HG03442 (cell line): ENCODE results near the gene POLR3H.
"Not testable (repeated sequence)": the region's sequence is repeated elsewhere in the genome, so short reads cannot be mapped to it uniquely, and the experiment has no call there.

Experiments
- ATAC-seq: cut with Tn5 transposase; IDR thresholded peaks from one replicate; pipeline ENCODE4 v1.9.1; 2021; ENCODE audit warnings: mild to moderate bottlenecking, moderate library complexity; ENCODE audit not compliant: unreplicated experiment

Gene POLR3H

DNA sequence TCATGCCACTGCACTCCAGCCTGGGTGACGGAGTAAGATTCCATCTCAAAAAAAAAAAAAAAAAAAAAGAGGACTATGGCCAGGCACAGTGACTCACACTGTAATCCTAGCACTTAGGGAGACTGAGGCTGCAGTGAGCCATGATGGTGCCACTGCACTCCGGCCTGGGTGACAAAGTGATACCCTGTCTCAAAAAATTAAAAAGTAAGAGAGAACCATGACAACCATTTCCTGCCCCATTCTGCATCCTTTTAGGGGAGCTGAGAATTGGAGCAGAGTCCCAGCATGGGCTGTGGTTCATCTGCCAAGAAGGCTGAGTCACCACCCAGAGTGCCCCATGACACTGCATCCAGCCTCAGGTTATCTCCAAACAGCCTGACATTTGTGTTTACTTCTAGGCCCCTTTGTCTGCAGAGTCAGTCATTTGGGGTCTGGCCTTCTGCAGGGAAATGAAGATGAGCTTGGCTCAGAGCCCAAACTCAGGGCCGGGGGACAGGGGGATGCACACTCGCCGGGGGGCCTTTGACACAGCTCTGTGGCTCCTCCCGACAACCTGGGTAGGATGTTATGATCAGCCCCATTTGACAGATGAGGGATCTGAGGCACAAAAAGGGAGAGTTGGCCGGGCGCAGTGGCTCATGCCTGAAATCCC is 21.3 kb upstream of the POLR3H start:
- ATAC-seq, result no peak

DNA sequence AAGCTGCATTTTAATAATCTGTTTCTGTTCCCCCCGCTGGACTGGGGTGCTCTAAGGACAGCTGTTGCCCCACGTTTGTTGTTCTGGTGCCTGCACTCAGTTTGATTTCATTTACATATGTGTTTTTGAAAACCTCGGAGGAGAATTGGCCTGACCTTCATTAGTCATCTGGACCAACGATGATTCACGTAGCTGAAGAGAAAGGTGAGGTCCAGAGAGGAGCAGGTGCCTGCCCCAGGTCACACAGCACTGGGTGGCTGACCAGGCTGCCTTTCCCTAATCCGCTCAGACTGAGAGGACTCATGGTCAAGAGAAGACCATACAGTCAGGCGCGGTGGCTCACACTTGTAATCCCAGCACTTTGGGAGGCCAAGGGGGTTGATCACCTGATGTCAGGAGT is 20.3 kb upstream of the POLR3H start:
- no peak for ATAC-seq

DNA sequence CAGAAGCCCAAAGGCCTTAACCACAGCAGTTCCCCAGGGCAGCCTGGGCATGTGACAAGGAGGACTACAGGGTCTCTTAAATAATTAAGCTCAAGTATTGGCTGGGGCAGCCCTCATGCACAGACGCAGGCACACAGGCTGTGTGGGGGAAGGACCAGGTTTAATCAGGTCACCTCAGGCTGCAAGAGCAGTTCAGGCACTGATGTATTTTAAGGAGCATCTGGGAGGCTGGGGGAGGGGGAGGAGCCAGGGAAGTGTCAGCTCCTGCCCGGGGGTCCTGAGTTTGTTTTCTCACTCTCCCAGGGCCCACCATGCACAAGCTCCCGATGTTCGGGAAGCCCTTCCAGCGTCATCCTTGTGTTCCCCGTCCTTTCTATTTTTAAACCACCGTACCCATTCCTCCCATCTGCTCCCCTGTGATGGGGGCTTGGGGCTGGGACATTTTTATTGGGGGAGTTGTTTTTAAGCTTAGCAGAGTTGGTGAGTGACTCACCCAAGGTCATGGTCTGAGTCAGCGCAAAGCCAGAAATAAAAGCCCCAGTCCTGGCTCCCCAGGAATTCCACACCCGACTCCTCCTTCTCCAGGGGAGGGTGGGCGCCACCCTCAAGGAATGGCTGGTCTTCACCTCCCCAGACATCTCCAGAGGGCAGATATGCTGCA is 18.9 kb upstream of the POLR3H start:
- no peak for ATAC-seq

DNA sequence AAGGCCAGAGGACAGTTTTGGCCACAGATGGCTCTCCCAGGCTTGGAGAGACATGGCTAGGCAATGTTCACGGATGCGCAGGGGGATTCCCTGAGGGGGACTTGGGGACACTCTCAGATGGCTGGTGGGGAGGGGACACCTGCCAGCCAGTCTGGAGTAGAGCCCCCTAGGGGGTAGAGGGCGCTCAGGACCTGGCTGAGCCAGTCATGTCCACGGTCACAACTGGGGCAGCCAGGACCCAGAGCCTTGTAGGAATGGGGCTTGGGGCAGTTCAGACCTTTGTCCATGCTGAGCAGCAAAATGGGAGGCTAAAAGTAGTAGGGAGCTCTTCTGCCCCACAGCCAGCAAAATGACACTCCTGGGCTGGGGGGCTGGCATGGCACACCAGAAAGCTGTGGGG is 18.2 kb upstream of the POLR3H start:
- no peak for ATAC-seq

DNA sequence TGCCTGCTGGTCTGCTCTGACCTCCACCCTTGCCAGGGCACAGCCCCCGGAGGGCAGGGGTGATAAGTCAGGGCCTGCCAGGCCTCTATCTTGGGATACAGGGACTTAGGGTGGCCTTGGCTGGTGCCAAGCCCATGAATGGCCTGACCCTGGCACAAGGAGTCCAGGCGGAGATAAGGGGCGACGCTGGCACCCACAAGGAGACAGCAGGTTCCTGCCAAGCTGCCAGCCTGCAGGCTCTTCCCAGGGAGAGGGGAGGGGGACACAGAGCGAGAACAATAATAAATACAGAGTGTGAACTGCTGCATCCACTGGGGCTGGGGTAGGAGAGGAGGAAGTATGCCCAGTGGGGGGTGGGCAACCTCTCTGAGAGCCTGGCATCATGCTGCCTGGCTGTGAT is 17.5 kb upstream of the POLR3H start:
- ATAC-seq, result no peak

DNA sequence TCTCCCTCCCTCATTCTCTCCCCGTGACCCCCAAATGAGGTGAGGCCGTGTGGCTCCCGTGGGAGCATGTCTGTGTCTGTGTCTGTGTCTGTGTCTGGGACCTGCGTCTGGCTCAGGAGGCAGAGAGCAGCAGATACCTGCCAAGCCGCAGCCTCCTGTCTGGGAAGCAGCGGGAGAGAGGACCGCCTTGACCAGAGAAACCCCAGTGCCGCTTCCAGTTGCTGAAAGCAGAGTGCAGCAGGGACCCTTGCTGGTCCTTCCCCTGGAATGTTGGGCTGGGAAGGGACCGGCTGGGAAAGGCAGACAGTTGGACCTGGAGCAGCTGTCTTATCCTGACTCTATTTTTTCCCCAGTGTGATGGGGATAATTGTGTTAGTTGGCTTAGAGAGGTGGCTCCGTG is 17.1 kb upstream of the POLR3H start:
- ATAC-seq, result no peak

DNA sequence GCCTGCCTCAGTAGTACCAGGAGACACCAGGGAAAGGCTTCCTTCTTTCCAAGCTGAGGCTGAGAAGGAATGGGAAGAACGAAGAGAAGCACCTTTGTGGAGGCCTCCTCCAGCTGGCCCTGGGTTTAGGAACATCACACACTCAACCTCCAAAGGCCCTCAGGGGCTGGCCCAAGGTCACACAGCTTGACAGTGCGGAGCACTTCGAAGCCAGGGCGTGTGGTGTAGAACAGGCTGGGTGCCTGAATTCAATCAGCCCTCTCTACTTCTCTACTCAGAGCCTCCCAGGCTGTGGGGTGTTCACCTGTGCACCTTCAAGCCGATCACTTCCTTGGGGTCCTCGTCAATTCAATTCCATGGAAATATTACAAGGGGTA is 15.8 kb upstream of the POLR3H start:
- no peak for ATAC-seq

DNA sequence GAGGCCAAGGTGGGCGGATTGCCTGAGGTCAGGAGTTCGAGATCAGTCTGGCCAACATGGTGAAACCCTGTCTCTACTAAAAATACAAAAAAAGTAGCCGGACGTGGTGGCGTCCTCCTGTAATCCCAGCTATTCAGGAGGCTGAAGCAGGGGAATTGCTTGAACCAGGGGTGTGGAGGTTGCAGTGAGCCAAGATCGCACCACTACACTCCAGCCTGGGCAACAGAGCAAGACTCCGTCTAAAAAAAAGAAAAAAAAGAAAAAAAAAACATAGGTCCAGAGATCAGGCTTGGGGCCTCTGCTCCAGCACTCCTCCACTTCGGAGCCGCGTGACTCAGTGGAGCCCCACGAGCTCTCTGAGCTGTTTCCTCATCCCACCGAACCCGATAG is 14.0 kb upstream of the POLR3H start:
- ATAC-seq, result not testable (repeated sequence)

DNA sequence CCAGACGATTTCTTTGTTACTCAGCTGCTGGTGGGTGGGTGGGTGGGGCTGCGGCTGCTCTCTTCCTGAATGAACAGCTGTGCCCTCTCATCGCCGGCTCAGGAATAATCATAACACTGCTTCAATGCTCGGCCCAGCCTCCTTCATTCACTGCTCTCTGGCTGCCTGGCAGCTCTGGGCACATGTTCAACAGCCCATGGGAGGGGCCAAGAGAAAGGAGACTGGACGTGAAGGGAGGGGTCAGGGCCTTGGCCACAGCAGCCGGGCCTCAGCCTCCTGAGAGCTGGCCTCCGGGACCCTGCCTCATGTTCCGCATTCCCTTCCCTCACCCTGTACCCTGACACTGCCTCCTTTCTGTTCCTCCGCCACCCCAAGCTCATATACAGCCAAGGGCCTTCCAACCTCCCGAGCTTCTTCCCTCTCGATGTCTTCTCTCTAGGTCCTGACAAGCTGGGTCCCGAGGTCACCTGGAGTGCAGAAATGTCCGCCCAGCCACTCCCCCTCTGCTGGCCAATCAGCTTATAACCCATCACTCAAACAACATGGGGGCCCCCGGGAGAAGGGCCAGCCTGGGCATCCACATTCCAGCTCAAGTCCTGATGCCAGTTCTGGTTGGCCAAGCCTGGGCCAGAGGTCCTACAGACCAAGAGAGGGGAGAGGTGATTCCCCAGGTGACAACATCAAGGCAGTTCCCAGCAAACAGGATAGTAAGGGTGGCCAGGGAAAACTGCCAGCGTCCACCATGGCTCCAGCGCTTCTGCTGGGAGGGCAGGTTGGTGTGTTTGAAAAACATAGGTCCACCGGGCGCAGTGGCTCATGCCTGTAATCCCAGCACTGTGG is 13.4 kb upstream of the POLR3H start:
- no peak for ATAC-seq

DNA sequence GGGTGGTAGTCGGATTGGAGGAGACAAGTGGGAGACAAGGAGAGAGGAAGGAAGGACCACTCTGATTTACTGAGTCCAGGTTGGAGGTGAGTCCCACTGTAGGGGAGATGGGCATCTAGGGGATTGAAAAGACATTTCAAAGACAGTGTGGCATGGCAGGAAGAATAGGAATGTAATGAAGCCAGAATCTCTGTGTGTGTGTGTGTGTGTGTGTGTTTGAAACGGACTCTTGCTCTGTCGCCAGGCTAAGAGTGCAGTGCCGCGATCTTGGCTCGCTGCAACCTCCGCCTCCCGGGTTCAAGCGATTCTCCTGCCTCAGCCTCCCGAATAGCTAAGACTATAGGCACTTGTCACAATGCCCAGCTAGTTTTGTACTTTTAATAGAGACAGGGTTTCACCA is 12.3 kb upstream of the POLR3H start:
- ATAC-seq, result no peak

DNA sequence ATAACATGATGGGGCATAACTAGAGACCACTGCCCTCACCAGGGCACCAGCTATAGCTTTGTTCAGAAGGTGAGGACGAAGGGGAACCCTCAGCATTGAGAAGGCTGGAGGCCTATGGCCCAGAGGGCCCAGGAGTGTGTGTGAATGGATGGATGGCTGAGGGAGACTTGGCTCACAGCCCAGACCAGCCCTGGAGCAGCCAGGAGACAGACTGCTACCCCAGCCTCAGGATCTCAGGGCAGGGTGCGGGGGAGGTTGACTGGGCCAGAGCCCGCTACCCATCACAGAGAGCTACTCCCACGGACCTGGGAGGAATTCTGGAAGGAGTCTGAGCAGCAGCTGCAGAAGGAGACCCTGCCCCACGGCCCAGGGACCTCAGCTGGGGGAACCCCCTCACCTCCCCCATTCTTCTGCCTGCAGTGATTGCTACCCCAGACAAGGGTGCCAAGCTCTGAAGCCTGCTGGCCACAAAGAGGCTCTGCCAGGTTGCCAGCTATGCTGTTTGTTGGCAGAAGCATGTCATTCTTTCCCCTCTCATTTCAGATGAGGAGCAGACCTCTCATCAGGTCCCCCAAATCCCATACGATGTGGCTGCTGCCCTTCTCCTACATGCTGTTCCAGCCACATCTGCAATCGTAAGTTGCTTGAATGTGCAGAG is 11.2 kb upstream of the POLR3H start:
- no peak for ATAC-seq

DNA sequence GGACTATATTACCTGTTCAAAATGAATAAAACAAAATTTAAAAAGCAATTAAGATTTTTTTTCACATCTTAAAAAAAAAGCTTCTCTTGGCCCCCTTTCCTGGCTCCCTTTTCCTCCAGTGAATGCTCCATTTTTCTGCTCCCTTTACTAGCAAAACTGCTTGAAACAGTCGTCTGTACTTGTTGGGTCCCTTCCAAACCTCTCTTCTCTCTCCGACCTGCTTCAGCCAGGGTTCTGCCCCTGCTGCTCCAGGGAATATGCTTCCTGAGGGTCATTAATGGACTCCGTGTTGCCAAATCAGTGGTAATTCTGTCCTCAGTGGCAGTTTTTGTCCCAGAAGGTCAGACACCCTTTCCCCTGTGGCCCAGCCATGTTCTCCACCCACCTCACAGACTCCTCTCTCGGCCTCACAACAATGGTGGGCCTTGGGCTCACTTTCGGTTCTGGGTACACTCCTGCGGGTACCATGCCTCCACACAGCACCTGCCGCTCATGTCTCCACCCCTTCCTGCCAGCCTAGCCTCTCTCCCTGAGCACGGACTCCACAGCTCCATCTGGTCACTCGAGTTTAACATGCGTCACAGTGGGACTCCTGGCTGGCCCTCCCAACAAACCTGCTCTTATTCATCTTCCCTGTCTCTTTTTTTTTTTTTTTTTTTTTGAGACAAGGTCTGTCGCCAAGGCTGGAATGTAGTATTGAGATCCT is 7.8 kb upstream of the POLR3H start:
- ATAC-seq, result no peak

DNA sequence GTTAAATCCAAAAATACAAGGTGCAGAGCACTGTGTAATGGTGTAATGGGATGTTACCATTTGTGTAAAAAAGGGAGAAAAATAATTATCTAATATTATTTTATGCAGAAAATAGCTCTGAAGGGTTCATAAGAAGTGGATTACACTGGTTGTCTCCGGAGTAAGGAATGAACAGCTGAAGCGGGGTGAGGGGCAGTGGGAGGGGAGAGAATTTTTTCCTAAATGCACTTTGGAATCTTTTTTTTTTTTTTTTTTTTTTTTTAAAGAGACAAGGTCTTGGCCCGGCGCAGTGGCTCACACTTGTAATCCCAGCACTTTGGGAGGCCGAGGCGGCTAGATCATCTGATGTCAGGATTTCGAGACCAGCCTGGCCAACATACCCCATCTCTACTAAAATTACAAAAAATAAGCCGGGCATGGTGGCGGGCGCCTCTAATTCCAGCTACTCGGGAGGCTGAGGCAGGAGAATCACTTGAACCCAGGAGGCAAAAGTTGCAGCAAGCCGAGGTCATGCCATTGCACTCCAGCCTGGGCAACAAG is 6.8 kb upstream of the POLR3H start:
- ATAC-seq, result no peak

DNA sequence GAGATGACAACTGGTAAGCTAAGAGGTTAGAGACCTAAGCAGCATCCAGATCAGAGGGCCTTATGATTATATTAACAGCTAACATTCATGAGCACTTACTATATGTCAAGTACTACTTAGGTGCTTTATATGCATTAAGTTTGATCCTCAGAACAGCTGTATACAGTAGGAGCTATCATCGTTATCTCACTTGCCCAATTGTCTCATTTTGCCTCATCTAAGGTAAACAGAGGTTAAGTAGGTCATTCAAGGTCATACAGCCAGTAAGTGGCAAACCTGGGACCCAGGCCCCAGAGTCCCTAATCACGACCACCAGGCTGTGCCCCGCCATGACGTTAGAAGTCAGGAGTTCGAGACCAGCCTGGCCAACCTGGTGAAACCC is 4.6 kb upstream of the POLR3H start:
- ATAC-seq, result no peak

DNA sequence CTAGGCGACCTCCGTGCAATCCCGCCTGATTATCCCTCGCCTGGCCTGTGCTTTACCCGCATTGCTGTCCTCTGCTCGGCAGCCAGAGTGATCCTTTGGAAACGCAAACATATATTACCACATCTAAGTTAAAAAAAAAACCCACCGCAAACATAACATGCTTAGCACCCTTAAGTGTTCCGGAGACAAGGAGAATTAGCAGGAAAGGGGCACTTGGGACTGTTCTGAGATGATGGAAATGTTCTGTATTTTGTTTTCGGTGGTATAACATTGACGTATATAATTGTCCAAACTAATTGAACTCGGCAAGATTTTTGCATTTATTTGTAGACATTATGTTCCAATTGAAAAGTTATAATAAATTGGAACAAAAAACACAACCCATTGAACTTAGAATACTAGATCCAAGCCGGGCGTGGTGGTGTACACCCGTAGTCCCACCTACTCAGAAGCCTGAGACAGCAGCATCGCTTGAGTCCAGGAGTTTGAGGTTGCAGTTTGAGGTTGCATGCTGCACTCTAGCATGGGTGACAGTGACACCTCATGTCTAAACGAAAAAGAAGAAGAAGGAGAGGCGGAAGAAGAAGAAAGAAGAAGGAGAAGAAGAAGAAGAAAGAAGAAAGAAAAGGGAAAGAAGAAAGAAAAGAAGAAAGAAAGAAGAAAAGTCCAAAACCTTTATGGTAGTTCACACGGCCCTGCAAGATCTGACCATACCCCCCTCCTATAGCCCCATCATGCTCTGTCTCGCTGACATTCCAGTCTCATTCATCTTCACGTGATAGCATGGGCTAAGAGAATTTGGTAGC is 604 bp upstream of the POLR3H start:
- ATAC-seq, result no peak

DNA sequence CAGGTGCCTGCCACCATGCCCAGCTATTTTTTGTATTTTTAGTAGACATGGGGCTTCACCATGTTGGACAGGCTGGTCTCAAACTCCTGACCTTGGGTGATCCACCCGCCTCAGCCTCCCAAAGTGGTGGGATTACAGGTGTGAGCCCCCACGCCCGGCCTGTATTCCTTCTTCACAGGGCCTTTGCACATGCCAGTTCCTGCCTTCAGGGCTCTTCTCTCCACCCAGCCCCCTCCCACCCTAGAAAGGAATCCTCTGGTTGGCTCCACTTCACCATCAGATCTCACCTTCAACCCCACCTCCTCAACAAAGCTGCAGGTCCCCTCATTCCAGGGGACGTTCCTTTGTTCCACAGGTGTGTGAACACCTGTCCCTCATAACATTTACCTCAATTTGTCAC is 2.0 kb downstream of the POLR3H start:
- ATAC-seq, result no peak

DNA sequence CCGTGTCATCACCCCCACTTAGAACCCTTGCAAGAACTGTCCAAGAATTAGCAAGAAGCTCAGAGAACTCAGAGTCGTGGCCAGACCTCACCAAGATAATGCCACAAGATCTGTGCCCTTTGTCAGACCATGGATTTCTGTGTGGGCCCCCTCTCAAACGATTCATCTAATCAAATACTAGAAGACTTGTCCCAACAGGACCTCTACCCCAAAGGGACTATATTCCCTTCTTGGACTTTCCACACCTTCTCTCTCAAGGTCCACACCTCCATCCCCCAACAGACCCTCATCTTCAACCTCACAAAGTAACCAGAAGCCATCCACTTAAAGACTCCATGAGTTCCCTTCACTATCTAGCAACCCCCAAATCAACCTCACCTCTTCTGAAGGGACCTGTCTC is 2.8 kb downstream of the POLR3H start:
- no peak for ATAC-seq

DNA sequence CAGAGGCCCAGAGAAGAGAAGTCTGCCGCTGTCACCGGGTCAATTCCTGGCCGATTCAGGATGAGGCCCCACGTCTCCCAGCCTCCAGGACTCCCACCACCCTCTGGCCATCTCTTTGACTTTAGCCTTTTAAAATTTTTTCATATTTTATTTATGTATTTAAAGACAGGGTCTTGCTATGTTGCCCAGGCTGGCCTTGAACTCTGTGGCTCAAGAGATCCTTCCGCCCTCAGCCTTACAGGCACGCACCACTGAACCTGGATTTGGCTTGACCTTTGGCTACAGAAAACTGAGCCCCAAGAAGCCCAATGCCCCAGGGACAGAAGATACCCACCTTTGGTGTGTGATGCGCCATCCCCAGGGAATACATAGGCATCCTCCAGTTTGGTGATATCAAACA is 3.9 kb downstream of the POLR3H start:
- no peak for ATAC-seq

DNA sequence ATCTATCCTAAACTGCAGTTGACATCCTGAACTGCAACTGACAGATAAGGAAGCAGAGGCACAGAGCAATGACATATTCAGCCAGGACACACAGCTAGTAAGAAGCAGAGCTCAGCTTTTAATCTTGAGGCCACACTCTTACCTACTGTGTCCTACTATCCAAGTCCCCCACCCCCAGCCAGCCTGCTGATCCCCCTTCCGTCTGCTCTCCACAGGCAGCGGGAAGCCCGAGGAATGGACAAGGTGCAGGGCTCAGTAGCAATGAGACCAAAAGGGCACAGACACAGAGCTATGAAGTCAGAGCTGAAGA is 4.3 kb downstream of the POLR3H start:
- ATAC-seq, result no peak
